ENCODE results near the gene ADAMTSL1.

DNA sequence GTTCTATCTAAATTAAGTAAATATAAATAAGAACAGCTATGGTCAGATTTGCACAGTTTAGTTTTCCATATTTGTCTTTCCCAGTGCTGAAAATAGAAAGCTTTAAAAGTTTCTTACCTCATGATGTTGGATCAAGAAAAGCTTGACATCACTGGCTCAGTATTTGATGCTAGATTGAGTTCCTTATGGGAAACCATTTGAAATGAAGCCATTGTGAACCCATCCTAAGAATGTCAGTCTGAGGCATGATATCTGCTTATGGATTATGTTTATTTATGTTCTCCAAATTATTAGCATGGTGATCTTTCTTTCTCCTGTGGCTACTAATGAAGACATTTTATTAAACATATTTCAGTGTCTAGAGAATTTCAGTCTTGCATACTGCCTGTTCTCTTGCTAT lies 143.0 kb downstream of the ADAMTSL1 start:
- TF ChIP-seq SP1 (IDR thresholded peaks at IDR 0.05; ENCODE audit: low read depth) (no peak), ZFX (IDR thresholded peaks at IDR 0.05) (no peak), CTCF (IDR thresholded peaks at IDR 0.05 in 2 of 3, conservative IDR thresholded peaks at IDR 0.05 in 1 of 3; ENCODE audit: borderline replicate concordance in 1 of 3, insufficient read depth in 1 of 3, low read depth in 2 of 3, low read length in 2 of 3) (no peak), ATF3 (IDR thresholded peaks at IDR 0.05) (no peak), EZH2phosphoT487 (IDR thresholded peaks at IDR 0.05; ENCODE audit: borderline replicate concordance) (no peak), POLR2A (IDR thresholded peaks at IDR 0.05; ENCODE audit: borderline replicate concordance, extremely low read depth, insufficient read depth, insufficient read length) (no peak), EZH2 (IDR thresholded peaks at IDR 0.05) (no peak)
- TF ChIP-seq, protein P1, sequence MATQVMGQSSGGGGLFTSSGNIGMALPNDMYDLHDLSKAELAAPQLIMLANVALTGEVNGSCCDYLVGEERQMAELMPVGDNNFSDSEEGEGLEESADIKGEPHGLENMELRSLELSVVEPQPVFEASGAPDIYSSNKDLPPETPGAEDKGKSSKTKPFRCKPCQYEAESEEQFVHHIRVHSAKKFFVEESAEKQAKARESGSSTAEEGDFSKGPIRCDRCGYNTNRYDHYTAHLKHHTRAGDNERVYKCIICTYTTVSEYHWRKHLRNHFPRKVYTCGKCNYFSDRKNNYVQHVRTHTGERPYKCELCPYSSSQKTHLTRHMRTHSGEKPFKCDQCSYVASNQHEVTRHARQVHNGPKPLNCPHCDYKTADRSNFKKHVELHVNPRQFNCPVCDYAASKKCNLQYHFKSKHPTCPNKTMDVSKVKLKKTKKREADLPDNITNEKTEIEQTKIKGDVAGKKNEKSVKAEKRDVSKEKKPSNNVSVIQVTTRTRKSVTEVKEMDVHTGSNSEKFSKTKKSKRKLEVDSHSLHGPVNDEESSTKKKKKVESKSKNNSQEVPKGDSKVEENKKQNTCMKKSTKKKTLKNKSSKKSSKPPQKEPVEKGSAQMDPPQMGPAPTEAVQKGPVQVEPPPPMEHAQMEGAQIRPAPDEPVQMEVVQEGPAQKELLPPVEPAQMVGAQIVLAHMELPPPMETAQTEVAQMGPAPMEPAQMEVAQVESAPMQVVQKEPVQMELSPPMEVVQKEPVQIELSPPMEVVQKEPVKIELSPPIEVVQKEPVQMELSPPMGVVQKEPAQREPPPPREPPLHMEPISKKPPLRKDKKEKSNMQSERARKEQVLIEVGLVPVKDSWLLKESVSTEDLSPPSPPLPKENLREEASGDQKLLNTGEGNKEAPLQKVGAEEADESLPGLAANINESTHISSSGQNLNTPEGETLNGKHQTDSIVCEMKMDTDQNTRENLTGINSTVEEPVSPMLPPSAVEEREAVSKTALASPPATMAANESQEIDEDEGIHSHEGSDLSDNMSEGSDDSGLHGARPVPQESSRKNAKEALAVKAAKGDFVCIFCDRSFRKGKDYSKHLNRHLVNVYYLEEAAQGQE (IDR thresholded peaks at IDR 0.05; ENCODE audit: low read depth), result no peak
